ENCODE data around the gene ZMAT2. TPM values are rescaled to one million over a fixed set of nuclear protein-coding genes. Genes with fewer than 3 reads are reported as not detected.
"Not testable (repeated sequence)": the region's sequence is repeated elsewhere in the genome, so short reads cannot be mapped to it uniquely, and the experiment has no call there.

ZMAT2 gene
- total RNA-seq, result 10 to 100 TPM; 28.2 to 48.6 (median 41.2) TPM

GRCh38 chr5:140700177-140701144 is at the start of gene ZMAT2:
ZMAT2 (plus strand) TSS chr5:140700447; CDS start chr5:140700461, 14 bp downstream.
- intact Hi-C loops (cut with DNase I; ENCODE audit: low total_unique reads), result no loop called here
- TF ChIP-seq POLR2A (IDR thresholded peaks at IDR 0.05) (no peak), CTCF (IDR thresholded peaks at IDR 0.05) (no peak)
- peak; percentile 97 to 99 for DNase-seq (ENCODE audit: low spot score in 2 of 2)
- H3K4me3 ChIP-seq (ENCODE audit: low read depth, poor library complexity, severe bottlenecking), result peak within 1 kb of the TSS; percentile 73
- WGBS, 2 donors, result 1% methylated on average over 44 of the region's 44 CpGs

GRCh38 chr5:140658870-140659269 is 41.4 kb upstream of the ZMAT2 start:
- H3K4me3 ChIP-seq (ENCODE audit: low read depth, poor library complexity, severe bottlenecking), result no peak overlapping the region
- no peak for DNase-seq (ENCODE audit: low spot score in 2 of 2)
- no peak for TF ChIP-seq CTCF (IDR thresholded peaks at IDR 0.05)
- no peak for TF ChIP-seq POLR2A (IDR thresholded peaks at IDR 0.05)
- WGBS, 2 donors, result 95 to 96% methylated on average over 17 of the region's 17 CpGs
- intact Hi-C loops (cut with DNase I; ENCODE audit: low total_unique reads), result no loop called here

GRCh38 chr5:140660371-140660770 is 39.9 kb upstream of the ZMAT2 start:
- peak in 1 of 2 donors; percentile 70 for DNase-seq (ENCODE audit: low spot score in 2 of 2)
- H3K4me3 ChIP-seq (ENCODE audit: low read depth, poor library complexity, severe bottlenecking); intact Hi-C loops (cut with DNase I; ENCODE audit: low total_unique reads): not testable (repeated sequence)
- WGBS, 2 donors, result 84 to 88% methylated on average over 6 of the region's 6 CpGs

- peak overlapping the region; percentile 84 for H3K4me3 ChIP-seq (ENCODE audit: low read depth, poor library complexity, severe bottlenecking)
- intact Hi-C loops (cut with DNase I; ENCODE audit: low total_unique reads), result no loop called here
- DNase-seq (ENCODE audit: low spot score in 2 of 2), result no peak
- 13 to 16% methylated on average over 18 of the region's 18 CpGs for WGBS, 2 donors
- TF ChIP-seq CTCF (IDR thresholded peaks at IDR 0.05) (no peak), POLR2A (IDR thresholded peaks at IDR 0.05) (no peak)
Measured at GRCh38 chr5:140664030-140664358, 36.3 kb upstream of the ZMAT2 start.

- intact Hi-C loops (cut with DNase I; ENCODE audit: low total_unique reads), result no loop called here
- WGBS, 2 donors, result 0 to 2% methylated on average over 47 to 53 of the region's 54 CpGs
- TF ChIP-seq CTCF (IDR thresholded peaks at IDR 0.05) (no peak), POLR2A (IDR thresholded peaks at IDR 0.05) (no peak)
- peak; percentile 96 to 99 for DNase-seq (ENCODE audit: low spot score in 2 of 2)
- H3K4me3 ChIP-seq (ENCODE audit: low read depth, poor library complexity, severe bottlenecking), result peak within 1 kb of the TSS; percentile 84
Measured at GRCh38 chr5:140664359-140665119, 35.7 kb upstream of the ZMAT2 start, which contains the start of gene WDR55. WDR55 (plus strand) TSS chr5:140664904; CDS start chr5:140664913, 9 bp downstream.

GRCh38 chr5:140671035-140671434 is 29.2 kb upstream of the ZMAT2 start:
- 100% methylated on average over 2 of the region's 4 CpGs for WGBS, 2 donors
- H3K4me3 ChIP-seq (ENCODE audit: low read depth, poor library complexity, severe bottlenecking); DNase-seq (ENCODE audit: low spot score in 2 of 2); intact Hi-C loops (cut with DNase I; ENCODE audit: low total_unique reads): not testable (repeated sequence)
